GM19395 (cell line): ENCODE measurements around the gene GTF2F2.

ENCODE experiments used
- ATAC-seq: cut with Tn5 transposase; IDR thresholded peaks from one replicate; pipeline ENCODE4 v1.9.1; 2021; ENCODE audit warnings: mild to moderate bottlenecking, moderate library complexity; ENCODE audit not compliant: unreplicated experiment

Gene GTF2F2

GRCh38 chr13:45120967-45121831 is 889 bp downstream of the GTF2F2 start:
- no peak for ATAC-seq

- no peak for ATAC-seq
Measured at GRCh38 chr13:45122941-45123340, 2.6 kb downstream of the GTF2F2 start.

- ATAC-seq, result peak; percentile 96
Measured at GRCh38 chr13:45132369-45133064, 12.2 kb downstream of the GTF2F2 start.

- ATAC-seq, result no peak
Measured at GRCh38 chr13:45133396-45134118, 13.2 kb downstream of the GTF2F2 start.

GRCh38 chr13:45136741-45137504 is 16.6 kb downstream of the GTF2F2 start:
- no peak for ATAC-seq

GRCh38 chr13:45137526-45137925 is 17.2 kb downstream of the GTF2F2 start:
- ATAC-seq, result no peak

- no peak for ATAC-seq
Measured at GRCh38 chr13:45138282-45138681, 18.0 kb downstream of the GTF2F2 start.

- no peak for ATAC-seq
Measured at GRCh38 chr13:45141369-45141768, 21.1 kb downstream of the GTF2F2 start.

- no peak for ATAC-seq
Measured at GRCh38 chr13:45142440-45143345, 22.4 kb downstream of the GTF2F2 start.

- ATAC-seq, result no peak
Measured at GRCh38 chr13:45143346-45143751, 23.0 kb downstream of the GTF2F2 start.

GRCh38 chr13:45149964-45150363 is 29.7 kb downstream of the GTF2F2 start:
- ATAC-seq, result no peak

GRCh38 chr13:45156565-45157361 is 36.5 kb downstream of the GTF2F2 start:
- no peak for ATAC-seq

- ATAC-seq, result no peak
Measured at GRCh38 chr13:45162194-45162593, 41.9 kb downstream of the GTF2F2 start.

- ATAC-seq, result no peak
Measured at GRCh38 chr13:45162821-45163220, 42.5 kb downstream of the GTF2F2 start.

- no peak for ATAC-seq
Measured at GRCh38 chr13:45166858-45167257, 46.5 kb downstream of the GTF2F2 start.

- no peak for ATAC-seq
Measured at GRCh38 chr13:45167611-45168554, 47.6 kb downstream of the GTF2F2 start.

GRCh38 chr13:45168555-45168930 is 48.2 kb downstream of the GTF2F2 start:
- no peak for ATAC-seq

GRCh38 chr13:45174478-45174877 is 54.2 kb downstream of the GTF2F2 start:
- no peak for ATAC-seq
